ENCODE results near the gene PLXNC1.

Gene PLXNC1

DNA sequence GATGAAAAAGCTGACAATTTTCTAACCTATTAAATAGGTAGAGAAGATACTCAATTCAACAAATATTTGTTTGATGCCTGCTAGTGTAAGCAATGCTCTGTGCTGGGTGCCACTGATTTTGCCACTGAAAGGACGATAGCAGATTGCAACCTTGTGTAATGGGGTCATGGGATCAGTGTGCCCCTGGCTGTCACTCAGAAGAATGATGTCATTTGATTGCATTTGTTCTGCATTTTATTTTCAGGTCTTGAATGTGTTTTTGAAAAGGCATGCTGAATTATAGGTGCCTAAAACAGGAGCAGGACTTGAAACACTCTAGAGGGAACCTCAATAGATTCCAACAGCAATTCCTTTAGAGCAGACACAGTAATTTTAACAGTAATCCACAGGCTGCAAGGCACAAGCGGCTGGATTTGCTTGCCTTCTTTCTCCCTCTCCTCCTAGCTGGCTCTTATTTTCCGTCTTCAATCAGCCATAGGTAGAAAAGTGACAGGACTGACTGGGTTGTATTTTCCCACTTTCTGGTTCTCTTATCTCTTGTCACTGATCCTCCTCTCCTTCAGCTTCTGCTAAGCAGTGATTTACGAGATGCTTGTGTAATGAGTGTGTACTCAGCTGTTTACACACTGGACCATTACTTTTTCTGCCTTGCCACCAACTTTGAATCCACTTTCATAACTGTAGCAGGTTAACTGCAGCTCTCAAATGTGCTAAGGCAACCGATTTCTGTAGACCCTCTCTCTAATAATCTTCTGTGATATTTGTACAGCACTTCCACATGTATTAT lies 4.1 kb downstream of the PLXNC1 start:
- DNase-seq (ENCODE audit: extremely low spot score, insufficient read length, low read depth) (no peak), FAIRE-seq (no peak)

GRCh38 chr12:94157181-94157580 lies 8.8 kb downstream of the PLXNC1 start:
- FAIRE-seq: no peak
- DNase-seq (ENCODE audit: extremely low spot score, insufficient read length, low read depth): no peak

GRCh38 chr12:94157981-94158411 lies 9.6 kb downstream of the PLXNC1 start:
- DNase-seq (ENCODE audit: extremely low spot score, insufficient read length, low read depth) (no peak), FAIRE-seq (peak; percentile 94)

DNA sequence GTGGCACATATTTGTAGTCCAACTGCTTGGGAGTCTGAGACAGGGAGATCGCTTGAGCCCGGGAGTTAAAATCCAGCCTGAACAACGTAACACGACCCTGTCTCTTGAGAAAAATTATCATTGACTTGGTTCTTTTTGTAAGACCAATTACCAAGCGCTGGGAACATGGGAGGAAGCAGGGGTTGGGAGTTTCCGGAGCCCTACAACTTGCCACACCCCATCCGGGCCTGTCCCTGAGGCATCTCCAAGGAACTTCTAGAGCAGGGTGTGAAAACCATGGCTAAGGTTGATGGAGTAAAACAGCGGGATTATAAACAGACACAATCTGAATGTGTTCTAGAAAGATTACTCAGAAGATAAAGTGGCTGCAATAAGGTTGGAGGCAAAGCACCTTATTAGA lies 10.3 kb downstream of the PLXNC1 start:
- no peak for DNase-seq (ENCODE audit: extremely low spot score, insufficient read length, low read depth)

DNA sequence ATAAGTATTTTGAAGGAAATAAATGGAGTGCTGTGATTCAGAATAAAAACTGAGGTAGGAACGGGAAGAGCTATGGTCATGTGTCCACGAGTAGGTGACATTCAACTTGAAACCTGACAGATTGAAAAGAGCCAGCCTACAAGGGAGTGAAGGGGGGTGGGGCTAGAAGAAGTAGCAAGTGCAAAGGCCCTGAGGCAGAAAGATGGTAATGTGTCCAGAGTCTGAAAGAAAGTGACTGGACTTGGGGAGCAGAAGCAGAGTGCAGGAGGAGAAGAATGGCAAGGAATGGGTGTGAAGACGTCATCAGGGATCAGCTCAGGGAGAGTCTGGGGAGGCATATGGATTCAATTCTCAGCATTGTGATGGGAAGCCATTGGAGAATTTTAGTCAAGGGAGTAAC lies 13.7 kb downstream of the PLXNC1 start:
- FAIRE-seq (no peak), DNase-seq (ENCODE audit: extremely low spot score, insufficient read length, low read depth) (no peak)

More for the DNA sequence above, 10.3 kb downstream of the PLXNC1 start:
- no peak for FAIRE-seq

DNA sequence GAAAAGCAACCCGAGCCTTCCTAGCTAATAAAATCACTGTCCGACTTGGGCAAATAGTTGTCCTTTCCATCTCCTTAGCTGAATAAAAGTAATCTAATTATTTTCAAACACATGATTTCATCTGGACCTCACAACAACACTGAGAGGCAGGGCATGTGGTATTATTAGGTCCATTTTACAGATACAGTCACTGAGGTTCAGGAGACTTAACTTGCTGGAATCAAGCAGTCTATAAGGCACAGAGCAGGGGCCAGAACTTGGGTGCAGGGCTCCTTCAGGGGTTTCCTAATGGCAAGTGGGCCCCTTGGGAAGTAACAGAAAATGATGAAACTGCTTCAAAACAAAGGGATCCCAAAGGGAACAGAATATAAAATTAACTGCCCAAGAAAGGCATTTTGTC lies 15.5 kb downstream of the PLXNC1 start:
- FAIRE-seq (no peak), DNase-seq (ENCODE audit: extremely low spot score, insufficient read length, low read depth) (no peak)

DNA sequence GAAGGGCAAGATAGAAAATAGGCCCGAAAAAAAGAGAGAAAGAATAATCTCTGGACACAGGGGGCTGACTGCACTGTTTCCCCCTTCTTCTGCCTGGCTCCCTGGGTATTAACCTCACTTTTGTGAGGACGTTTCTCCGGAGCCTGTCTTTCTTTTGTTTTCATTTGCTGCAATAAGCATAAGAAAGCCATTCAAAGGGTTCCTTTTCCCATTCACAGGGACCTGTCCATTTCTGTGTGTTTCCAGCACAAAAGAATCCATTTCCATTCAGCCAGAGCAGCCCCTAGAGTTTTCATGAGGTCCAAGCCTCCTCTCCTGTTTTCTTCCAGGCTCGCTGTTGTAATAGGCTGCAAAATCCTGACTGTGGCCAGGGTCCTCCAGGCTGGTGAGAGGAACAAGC lies 16.8 kb downstream of the PLXNC1 start:
- DNase-seq (ENCODE audit: extremely low spot score, insufficient read length, low read depth) (no peak), FAIRE-seq (no peak)

- FAIRE-seq (no peak), DNase-seq (ENCODE audit: extremely low spot score, insufficient read length, low read depth) (no peak)
These were observed 17.4 kb downstream of the PLXNC1 start for GRCh38 chr12:94165670-94166364.

DNA sequence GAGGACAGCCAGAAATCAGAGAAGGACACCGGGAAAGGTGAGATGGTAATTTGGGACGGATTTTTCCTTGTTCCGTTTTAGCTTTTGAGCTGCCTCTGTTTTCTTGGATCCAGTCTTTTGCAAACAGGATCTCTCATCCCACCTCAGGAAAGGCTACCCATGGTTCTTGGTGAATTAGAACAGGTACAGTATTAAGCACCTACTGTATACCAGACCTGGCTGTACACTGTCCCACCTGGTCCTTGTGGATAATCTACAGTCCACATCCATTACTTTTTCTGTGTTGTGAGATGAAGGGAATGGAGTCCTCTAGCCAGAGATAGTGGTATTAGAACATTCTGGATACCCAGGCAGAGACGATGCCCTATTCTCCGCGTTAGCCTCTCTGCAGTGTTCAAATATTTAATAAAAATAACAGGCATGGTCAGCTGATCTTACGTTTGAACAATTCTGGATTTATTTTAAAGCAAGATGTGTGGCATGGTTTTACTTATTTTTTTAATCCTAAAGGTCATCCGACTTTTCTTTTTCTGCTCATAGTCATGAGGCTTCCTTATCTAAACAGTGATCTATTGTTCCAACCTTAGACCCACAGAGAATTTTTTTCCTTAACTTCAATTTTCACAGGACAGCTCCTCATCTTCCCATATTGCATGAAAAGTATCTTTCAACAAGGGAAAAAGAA lies 18.8 kb downstream of the PLXNC1 start:
- DNase-seq (ENCODE audit: extremely low spot score, insufficient read length, low read depth) (no peak), FAIRE-seq (no peak)

DNA sequence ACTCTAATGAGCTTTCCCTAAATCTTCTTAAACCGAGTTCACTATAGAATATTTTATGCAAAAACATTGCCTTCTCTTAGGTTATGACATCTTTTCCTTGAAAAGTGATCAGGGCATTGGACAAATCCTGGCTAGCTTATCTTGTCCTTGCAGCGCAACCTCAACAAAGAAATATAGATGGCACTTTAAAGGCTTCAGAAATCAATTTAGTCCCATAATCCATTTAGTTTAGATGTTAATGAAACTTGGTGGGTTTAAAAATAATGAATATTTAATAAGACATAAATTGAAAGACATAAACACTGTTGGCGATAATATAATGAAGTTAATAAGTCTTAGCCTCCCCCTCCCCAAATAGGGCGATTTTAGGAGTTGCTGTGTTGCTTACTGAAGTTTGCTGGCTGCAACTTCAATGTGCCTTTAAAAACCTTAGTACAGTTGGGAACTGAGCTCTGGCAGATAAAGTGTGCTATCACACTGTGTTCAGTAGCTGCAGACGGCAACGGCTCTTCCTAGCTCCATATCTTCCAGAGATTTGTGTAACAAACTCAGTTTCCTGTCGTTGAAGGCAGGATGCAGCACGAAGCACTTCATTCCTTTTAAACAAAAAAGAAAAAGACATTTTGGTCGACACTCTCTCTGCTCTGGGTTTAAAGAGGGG lies 19.5 kb downstream of the PLXNC1 start:
- DNase-seq (ENCODE audit: extremely low spot score, insufficient read length, low read depth) (no peak), FAIRE-seq (no peak)

- FAIRE-seq (no peak), DNase-seq (ENCODE audit: extremely low spot score, insufficient read length, low read depth) (no peak)
These were observed 21.1 kb downstream of the PLXNC1 start for GRCh38 chr12:94169495-94169894.

- FAIRE-seq: no peak
- no peak for DNase-seq (ENCODE audit: extremely low spot score, insufficient read length, low read depth)
These were observed 21.8 kb downstream of the PLXNC1 start for GRCh38 chr12:94169966-94170689.

GRCh38 chr12:94170690-94171594 lies 22.6 kb downstream of the PLXNC1 start:
- DNase-seq (ENCODE audit: extremely low spot score, insufficient read length, low read depth) (no peak), FAIRE-seq (no peak)

- FAIRE-seq (no peak), DNase-seq (ENCODE audit: extremely low spot score, insufficient read length, low read depth) (no peak)
These were observed 23.2 kb downstream of the PLXNC1 start for GRCh38 chr12:94171595-94171930.

GRCh38 chr12:94172031-94172430 lies 23.7 kb downstream of the PLXNC1 start:
- FAIRE-seq (no peak), DNase-seq (ENCODE audit: extremely low spot score, insufficient read length, low read depth) (no peak)

- DNase-seq (ENCODE audit: extremely low spot score, insufficient read length, low read depth) (no peak), FAIRE-seq (peak; percentile 49)
These were observed 24.6 kb downstream of the PLXNC1 start for GRCh38 chr12:94172973-94173372.

DNA sequence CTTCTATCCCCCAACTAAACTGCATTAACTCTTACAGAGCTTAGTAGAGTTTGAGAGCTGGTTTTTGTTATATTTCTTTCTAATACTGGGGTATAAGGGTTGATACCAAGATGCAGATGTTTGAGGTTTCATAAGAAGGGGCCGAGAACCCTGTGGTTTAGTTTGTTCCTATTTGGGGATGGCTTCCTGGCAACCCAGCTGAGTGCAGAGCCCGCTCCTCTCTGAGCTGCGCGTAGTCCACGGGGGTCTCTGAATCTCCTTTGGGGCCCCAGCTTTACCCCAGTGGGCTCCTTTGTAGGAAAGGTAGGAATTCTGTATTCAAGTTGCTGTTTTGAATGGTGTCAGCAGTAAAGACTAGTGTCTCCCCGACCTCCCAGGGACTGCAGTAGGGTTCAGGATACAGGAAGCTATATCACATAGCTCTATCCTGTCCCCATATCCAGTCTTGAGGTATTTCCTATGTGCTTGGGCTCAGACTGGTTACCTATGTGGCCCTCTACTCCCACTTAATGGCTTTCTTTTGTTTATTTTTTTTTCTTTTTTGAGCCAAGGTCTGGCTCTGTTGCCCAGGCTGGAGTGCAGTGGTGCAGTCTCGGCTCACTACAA lies 25.4 kb downstream of the PLXNC1 start:
- DNase-seq (ENCODE audit: extremely low spot score, insufficient read length, low read depth): no peak
- FAIRE-seq: no peak

DNA sequence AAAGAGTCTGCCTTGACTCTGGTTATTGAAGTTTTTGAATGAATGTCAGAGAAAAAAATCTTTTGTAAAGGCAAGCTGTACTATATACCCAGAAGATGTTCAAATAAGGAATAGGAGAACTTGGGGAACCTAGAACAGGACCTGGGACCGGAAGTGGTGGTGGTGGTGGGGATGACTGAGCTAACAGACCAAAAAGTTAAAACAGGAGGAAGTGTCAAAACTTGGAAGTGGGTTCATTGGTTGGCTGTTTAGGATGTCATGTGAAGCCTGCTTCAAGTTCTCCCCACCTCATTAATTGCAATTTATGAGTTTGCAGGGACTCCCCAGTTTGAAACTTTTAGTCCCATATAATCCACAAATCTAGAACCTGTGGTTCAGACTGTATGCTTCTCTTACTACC lies 26.2 kb downstream of the PLXNC1 start:
- DNase-seq (ENCODE audit: extremely low spot score, insufficient read length, low read depth): no peak
- peak; percentile 88 for FAIRE-seq

Measured in GM18507 (cell line).